HepG2 (cell line): ENCODE measurements around the gene NSUN5. TPM values are rescaled to one million over a fixed set of nuclear protein-coding genes. Genes with fewer than 3 reads are reported as not detected.

Experiments
- AGO2 ChIP-seq: fragments of 200-400 bp; formaldehyde crosslinking; optimal IDR thresholded peaks from 2 replicates; pipeline ENCODE3; 2017; ENCODE audit warnings: mild to moderate bottlenecking, low read depth, low read length, moderate library complexity
- ATF2 ChIP-seq: sonication (generic); formaldehyde crosslinking; IDR thresholded peaks from 2 replicates; pipeline ENCODE4 v1.4.0; 2020; ENCODE audit warnings: missing genetic modification reagents
- CREB3 ChIP-seq: sonication (generic); formaldehyde crosslinking; IDR thresholded peaks from 2 replicates; pipeline ENCODE4 v1.5.0; 2020; ENCODE audit warnings: missing genetic modification reagents
- CREBL2 ChIP-seq: sonication (generic); formaldehyde crosslinking; IDR thresholded peaks from 2 replicates; pipeline ENCODE4 v1.8.1; 2023; ENCODE audit warnings: missing genetic modification reagents, mild to moderate bottlenecking, borderline replicate concordance
- FOXM1 ChIP-seq: sonication (generic); formaldehyde crosslinking; IDR thresholded peaks from 2 replicates; pipeline ENCODE4 v1.5.0; 2020; ENCODE audit warnings: missing genetic modification reagents
- HMGXB3 ChIP-seq: sonication (generic); formaldehyde crosslinking; IDR thresholded peaks from 2 replicates; pipeline ENCODE4 v1.4.0; 2020; ENCODE audit warnings: missing genetic modification reagents, borderline replicate concordance
- JARID2 ChIP-seq: sonication (generic); formaldehyde crosslinking; IDR thresholded peaks from 2 replicates; pipeline ENCODE4 v1.8.1; 2023; ENCODE audit warnings: missing genetic modification reagents, inconsistent platforms; ENCODE audit not compliant: insufficient replicate concordance
- MAX ChIP-seq: IDR thresholded peaks from 2 replicates; pipeline ENCODE4 v1.6.1; 2012; ENCODE audit warnings: inconsistent platforms
- PAWR ChIP-seq: sonication (generic); formaldehyde crosslinking; IDR thresholded peaks from 2 replicates; pipeline ENCODE4 v1.4.0; 2020; ENCODE audit warnings: missing genetic modification reagents, mild to moderate bottlenecking, borderline replicate concordance
- PLSCR1 ChIP-seq: sonication (generic); formaldehyde crosslinking; IDR thresholded peaks from 2 replicates; pipeline ENCODE4 v1.5.0; 2020; ENCODE audit warnings: missing genetic modification reagents, mild to moderate bottlenecking, borderline replicate concordance
- POLR2AphosphoS5 ChIP-seq: IDR thresholded peaks from 2 replicates; pipeline ENCODE4 v1.6.1; 2012; ENCODE audit warnings: low read depth, low read length
- ZBTB3 ChIP-seq: sonication (generic); formaldehyde crosslinking; IDR thresholded peaks from 2 replicates; pipeline ENCODE4 v1.4.0; 2020; ENCODE audit warnings: low read depth, mild to moderate bottlenecking, moderate library complexity, missing genetic modification reagents, borderline replicate concordance
- ZNF274 ChIP-seq: sonication (generic); formaldehyde crosslinking; IDR thresholded peaks from 2 replicates; pipeline ENCODE4 v1.5.1; 2020; ENCODE audit warnings: mild to moderate bottlenecking, missing genetic modification reagents
- polyA plus RNA-seq, 8 experiments: library from polyadenylated mRNA; depleted of rRNA in 3 of 8; stranded (reverse) in 7 of 8; unstranded in 1 of 8; fragments of >200 nt; fragmentation: Illumina TruSeq in 4 of 8; extraction: Trizol in 4 of 8; gene quantifications; 2 replicates each; pipeline versions ENCODE4 v1.2.1 to v1.2.3, GENCODE V29; 2011 to 2016; ENCODE audit warnings: low read depth in 4 of 8, missing spikeins in 1 of 8, mixed read lengths in 1 of 8; ENCODE audit not compliant: insufficient read depth in 1 of 8
- total RNA-seq, 5 experiments: library from RNA; depleted of rRNA; stranded (reverse); fragments of >200 nt; fragmentation: Illumina TruSeq; extraction: Trizol; gene quantifications; 2 replicates each; pipeline ENCODE4 v1.2.3, GENCODE V29; 2016; ENCODE audit warnings: low read depth in 1 of 5
- TF ChIP-seq, protein P1 (sequence below): sonication (generic); formaldehyde crosslinking; IDR thresholded peaks from 2 replicates; pipeline ENCODE4 v1.4.0; 2020; ENCODE audit warnings: mild to moderate bottlenecking, missing genetic modification reagents
- TF ChIP-seq, protein P2 (sequence below): sonication (generic); formaldehyde crosslinking; IDR thresholded peaks from 2 replicates; pipeline ENCODE4 v1.4.0; 2020; ENCODE audit warnings: missing genetic modification reagents

The NSUN5 gene
- total and polyA plus RNA-seq, 2 of the 13 experiments (the other 11 are each of a cell fraction or from before 2014, with no cell fraction given): 19.9 to 35.8 TPM

DNA sequence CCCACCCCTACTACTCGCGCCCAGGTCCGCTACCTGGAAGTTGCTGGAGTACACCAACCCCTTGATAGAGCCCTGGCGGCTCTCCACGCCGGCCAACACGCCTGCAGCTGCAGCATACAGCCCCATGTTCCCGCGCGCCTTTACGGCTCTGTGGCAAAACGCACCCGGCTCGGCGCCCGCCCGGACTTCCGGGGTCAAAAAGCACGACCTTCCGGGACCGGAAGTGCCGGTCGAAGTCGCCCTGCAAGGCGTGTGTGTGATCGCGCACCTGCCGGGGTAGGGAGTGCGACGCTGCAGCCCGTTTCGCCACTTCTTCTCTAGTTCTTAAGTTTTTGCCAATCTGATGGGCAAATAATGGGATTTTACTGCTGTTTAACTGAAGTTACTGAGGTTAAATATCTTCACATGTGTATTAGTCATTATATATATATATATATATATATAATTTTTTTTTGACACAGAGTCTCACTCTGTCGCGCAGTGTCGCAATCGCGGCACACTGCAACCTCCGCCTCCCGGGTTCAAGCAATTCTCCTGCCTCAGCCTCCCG lies at the start of gene NSUN5 (continued):
- peak; percentile 58 for TF ChIP-seq ATF2 (CRISPR knock-in tag)
- no peak; the same call in 1 of the 2 replicates for TF ChIP-seq PLSCR1 (CRISPR knock-in tag)
- TF ChIP-seq AGO2: no peak
- peak; percentile 80 for TF ChIP-seq POLR2AphosphoS5
- TF ChIP-seq, protein P1, sequence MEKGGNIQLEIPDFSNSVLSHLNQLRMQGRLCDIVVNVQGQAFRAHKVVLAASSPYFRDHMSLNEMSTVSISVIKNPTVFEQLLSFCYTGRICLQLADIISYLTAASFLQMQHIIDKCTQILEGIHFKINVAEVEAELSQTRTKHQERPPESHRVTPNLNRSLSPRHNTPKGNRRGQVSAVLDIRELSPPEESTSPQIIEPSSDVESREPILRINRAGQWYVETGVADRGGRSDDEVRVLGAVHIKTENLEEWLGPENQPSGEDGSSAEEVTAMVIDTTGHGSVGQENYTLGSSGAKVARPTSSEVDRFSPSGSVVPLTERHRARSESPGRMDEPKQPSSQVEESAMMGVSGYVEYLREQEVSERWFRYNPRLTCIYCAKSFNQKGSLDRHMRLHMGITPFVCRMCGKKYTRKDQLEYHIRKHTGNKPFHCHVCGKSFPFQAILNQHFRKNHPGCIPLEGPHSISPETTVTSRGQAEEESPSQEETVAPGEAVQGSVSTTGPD (CRISPR knock-in tag): no peak
- TF ChIP-seq FOXM1 (CRISPR knock-in tag): no peak
- TF ChIP-seq HMGXB3 (CRISPR knock-in tag): peak; percentile 88; the same call in 1 of the 2 replicates
- peak; percentile 65; the same call in 1 of the 2 replicates for TF ChIP-seq PAWR (CRISPR knock-in tag)
- TF ChIP-seq ZBTB3 (CRISPR knock-in tag): no peak
- TF ChIP-seq, protein P2, sequence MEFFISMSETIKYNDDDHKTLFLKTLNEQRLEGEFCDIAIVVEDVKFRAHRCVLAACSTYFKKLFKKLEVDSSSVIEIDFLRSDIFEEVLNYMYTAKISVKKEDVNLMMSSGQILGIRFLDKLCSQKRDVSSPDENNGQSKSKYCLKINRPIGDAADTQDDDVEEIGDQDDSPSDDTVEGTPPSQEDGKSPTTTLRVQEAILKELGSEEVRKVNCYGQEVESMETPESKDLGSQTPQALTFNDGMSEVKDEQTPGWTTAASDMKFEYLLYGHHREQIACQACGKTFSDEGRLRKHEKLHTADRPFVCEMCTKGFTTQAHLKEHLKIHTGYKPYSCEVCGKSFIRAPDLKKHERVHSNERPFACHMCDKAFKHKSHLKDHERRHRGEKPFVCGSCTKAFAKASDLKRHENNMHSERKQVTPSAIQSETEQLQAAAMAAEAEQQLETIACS (CRISPR knock-in tag): peak; percentile 59
- TF ChIP-seq JARID2 (CRISPR knock-in tag): no peak
- peak; percentile 100 for TF ChIP-seq MAX
- TF ChIP-seq CREBL2 (CRISPR knock-in tag): peak; percentile 83; the same call in 1 of the 2 replicates
- peak; percentile 83 for TF ChIP-seq CREB3 (CRISPR knock-in tag)
- TF ChIP-seq ZNF274 (CRISPR knock-in tag): peak; percentile 68; the same call in 1 of the 2 replicates
